Astrocyte of the cerebellum (primary cell): ENCODE measurements around the gene ECHDC3.
A peak's percentile ranks its signal among the peaks of the same experiment; 100 is the strongest.

Source experiments
- DNase-seq: peaks from one replicate; pipeline ENCODE4 v3.0.0-alpha.2; 2011; ENCODE audit warnings: low read depth
- H3K4me3 ChIP-seq: 2 replicates; pipeline ENCODE4 v1.5.1; 2011; ENCODE audit warnings: mild to moderate bottlenecking, low read depth, low read length, moderate library complexity
- CTCF ChIP-seq: IDR thresholded peaks from 2 replicates; pipeline ENCODE4 v1.5.1; 2012; ENCODE audit warnings: low read length, low read depth, moderate library complexity, mild to moderate bottlenecking; ENCODE audit errors: missing control alignments
- in situ Hi-C: cut with HindIII; loops from 2 replicates; pipeline ENCODE4 v1.10.0; 2017; ENCODE audit warnings: low sequenced_read_pairs

The ECHDC3 gene

DNA sequence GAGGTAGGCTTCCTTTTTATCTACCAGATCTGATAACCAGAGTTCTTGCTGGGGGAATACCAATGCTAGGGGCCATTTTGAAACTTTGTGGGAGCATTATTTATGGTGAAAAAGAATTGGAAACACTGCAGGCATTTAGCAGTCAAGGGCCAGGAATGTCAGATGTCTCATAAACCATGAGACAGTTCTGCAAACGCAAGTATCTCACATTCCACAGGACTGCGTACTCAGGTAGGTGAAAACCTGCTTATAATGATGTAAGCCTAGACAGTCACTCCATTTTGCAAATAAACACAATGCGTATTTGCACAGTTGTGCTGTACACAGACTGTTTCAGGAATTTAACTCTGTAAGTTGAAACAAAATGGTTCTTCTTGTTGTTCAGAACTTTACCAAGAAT, 33.9 kb downstream of the ECHDC3 start:
- DNase-seq: no peak
- no peak for TF ChIP-seq CTCF
- in situ Hi-C loops: no loop called here
- no peak overlapping the region for H3K4me3 ChIP-seq

- in situ Hi-C loops: loop anchor here (5.0 kb wide), 1 partner anchor 46 kb away; no protein-coding TSS in a partner anchor
- no peak for TF ChIP-seq CTCF
- DNase-seq: no peak
- H3K4me3 ChIP-seq: no peak overlapping the region
Measured at GRCh38 chr10:11781114-11781513, 38.9 kb downstream of the ECHDC3 start.

- TF ChIP-seq CTCF: peak; percentile 61
- peak; percentile 49 for DNase-seq
- H3K4me3 ChIP-seq: no peak overlapping the region
- in situ Hi-C loops: loop anchor here (5.0 kb wide), 1 partner anchor 44 kb away; no protein-coding TSS in a partner anchor
Measured at GRCh38 chr10:11782793-11783557, 40.8 kb downstream of the ECHDC3 start.

DNA sequence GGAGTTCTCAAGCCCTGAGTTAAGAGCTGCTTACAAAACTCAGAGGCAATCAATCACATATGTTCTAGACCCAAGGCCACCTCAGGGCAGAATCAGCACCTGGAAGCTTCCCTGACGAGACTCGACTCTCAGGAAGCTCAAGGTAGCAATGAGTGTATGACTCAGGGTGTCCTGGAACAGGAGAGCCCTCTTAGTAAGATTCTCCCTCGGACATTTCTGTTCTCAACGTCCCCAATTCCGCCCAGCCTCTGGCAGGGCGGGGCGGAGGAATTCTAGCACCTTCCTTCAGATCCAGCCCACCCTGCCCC, 41.3 kb downstream of the ECHDC3 start:
- TF ChIP-seq CTCF: no peak
- in situ Hi-C loops: loop anchor here (5.0 kb wide), 1 partner anchor 44 kb away; no protein-coding TSS in a partner anchor
- no peak for DNase-seq
- H3K4me3 ChIP-seq: no peak overlapping the region

DNA sequence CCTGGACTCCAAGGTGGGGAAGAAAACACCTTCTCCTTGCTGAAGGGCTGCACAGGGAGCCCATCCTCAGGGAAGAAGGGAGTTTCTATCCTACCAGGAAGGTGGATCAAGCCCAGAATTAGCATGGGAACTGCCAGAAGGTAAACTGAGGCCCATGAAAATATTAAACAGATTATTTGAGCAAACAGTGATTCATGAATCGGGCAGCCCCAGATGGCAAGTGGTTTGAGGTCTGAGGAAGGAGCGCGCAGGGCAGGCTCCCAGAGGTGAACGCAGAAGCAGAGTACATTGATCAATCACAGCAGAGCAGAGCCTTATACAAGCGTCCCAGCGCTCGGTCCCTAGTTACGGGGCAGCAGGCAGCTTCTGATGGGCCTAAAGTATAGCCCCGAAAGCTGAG, 45.2 kb downstream of the ECHDC3 start:
- no peak overlapping the region for H3K4me3 ChIP-seq
- DNase-seq: no peak
- in situ Hi-C loops: no loop called here
- TF ChIP-seq CTCF: no peak

GRCh38 chr10:11787846-11788245, 45.7 kb downstream of the ECHDC3 start:
- in situ Hi-C loops: no loop called here
- TF ChIP-seq CTCF: no peak
- H3K4me3 ChIP-seq: no peak overlapping the region
- no peak for DNase-seq
